Natural killer cell (primary cell): ENCODE measurements around the gene SDCBP2. TPM values are rescaled to one million over a fixed set of nuclear protein-coding genes. Genes with fewer than 3 reads are reported as not detected.

ENCODE experiments used
- ATAC-seq, 3 donors: fragments of 150-1000 bp in 2 of 3; fragments of 200-7000 bp in 1 of 3; cut with Tn5 transposase; 1 replicate in 1 of 3; 2 replicates in 2 of 3; pipeline ENCODE4 v1.10.0; 2021; ENCODE audit warnings: mild to moderate bottlenecking in 2 of 3, moderate library complexity in 2 of 3
- DNase-seq, 2 donors: peaks; one replicate each; pipeline versions ENCODE4 v3.0.0 to v3.0.0-alpha.2; 2013 to 2021; ENCODE audit warnings: mixed read lengths in 1 of 2
- H3K27ac ChIP-seq: one replicate; pipeline ENCODE4 v1.5.1; 2013; ENCODE audit warnings: mild to moderate bottlenecking, low read length
- H3K27me3 ChIP-seq: one replicate; pipeline ENCODE4 v1.6.1; 2013; ENCODE audit warnings: low read length; ENCODE audit not compliant: control insufficient read depth, insufficient read depth
- H3K36me3 ChIP-seq: one replicate; pipeline ENCODE4 v1.6.1; 2013; ENCODE audit warnings: low read length; ENCODE audit not compliant: control insufficient read depth, insufficient read depth
- H3K4me1 ChIP-seq: one replicate; pipeline ENCODE4 v1.6.1; 2013; ENCODE audit warnings: low read length; ENCODE audit not compliant: control insufficient read depth, insufficient read depth
- H3K4me3 ChIP-seq: one replicate; pipeline ENCODE4 v1.5.1; 2013; ENCODE audit warnings: low read length
- H3K9me3 ChIP-seq: one replicate; pipeline ENCODE4 v1.6.1; 2013; ENCODE audit warnings: low read length; ENCODE audit not compliant: control insufficient read depth, insufficient read depth
- H3K27ac Mint-ChIP-seq, 2 donors: one replicate each; pipeline ENCODE4 v1.8.0; 2022; ENCODE audit warnings: mild to moderate bottlenecking in 2 of 2, mixed read lengths in 2 of 2, moderate library complexity in 1 of 2
- H3K27me3 Mint-ChIP-seq, 2 donors: one replicate each; pipeline ENCODE4 v1.8.0; 2022; ENCODE audit warnings: low read depth in 2 of 2, mixed read lengths in 2 of 2
- H3K36me3 Mint-ChIP-seq: one replicate; pipeline ENCODE4 v1.8.0; 2022; ENCODE audit warnings: mixed read lengths
- H3K4me1 Mint-ChIP-seq, 2 donors: one replicate each; pipeline ENCODE4 v1.8.0; 2022; ENCODE audit warnings: mixed read lengths in 2 of 2
- H3K4me3 Mint-ChIP-seq: one replicate; pipeline ENCODE4 v1.8.0; 2022; ENCODE audit warnings: mild to moderate bottlenecking, moderate library complexity, mixed read lengths
- H3K9me3 Mint-ChIP-seq, 2 donors: one replicate each; pipeline ENCODE4 v1.8.0; 2022; ENCODE audit warnings: mixed read lengths in 2 of 2
- CTCF ChIP-seq: fragments of 200-600 bp; IDR thresholded peaks from one replicate; pipeline ENCODE4 v1.8.0; 2022; ENCODE audit warnings: antibody characterized with exemption
- WGBS: methylation state at CpG from one replicate; pipeline ENCODE4 v1.1.7; 2013; ENCODE audit warnings: missing lambda C conversion rate; ENCODE audit not compliant: insufficient coverage; 5-methylcytosine and 5-hydroxymethylcytosine counted together
- intact Hi-C: fragments of 100-400 bp; cut with micrococcal nuclease; formaldehyde crosslinking; loops from one replicate; pipeline ENCODE4 v1.14.2; 2022
- total RNA-seq, 4 donors: library from RNA; stranded (reverse); fragments of 120-200 nt in 1 of 4; gene quantifications; one replicate each; pipeline versions ENCODE4 v1.2.3 to v1.2.4, GENCODE V29; 2013 to 2022

Gene SDCBP2
- total RNA-seq, 3 donors from 2014 or later (not counting 1 experiment from before 2014, with no cell fraction given): 2.0 to 2.7 (median 2.6) TPM

- Histone ChIP-seq H3K36me3 (no peaks in the 10 kb centered on the region), H3K9me3 (no peaks in the 10 kb centered on the region), H3K4me1 (no peaks in the 10 kb centered on the region), H3K27ac (no peak overlapping the region), H3K4me3 (no peak overlapping the region), H3K27me3 (no peaks in the 10 kb centered on the region)
- no peak overlapping the region for H3K4me3 Mint-ChIP-seq
- peak in 1 of 2 donors; percentile 28 for DNase-seq
- no peaks in the 10 kb centered on the region for H3K36me3 Mint-ChIP-seq
- H3K9me3 Mint-ChIP-seq: no peaks in the 10 kb centered on the region
- peaks cover 0 to 5% of the 10 kb centered on the region in 2 donors for H3K4me1 Mint-ChIP-seq
- no peak overlapping the region for H3K27ac Mint-ChIP-seq
- no peak for TF ChIP-seq CTCF
- H3K27me3 Mint-ChIP-seq: peaks cover 0 to 3% of the 10 kb centered on the region in 2 donors
- WGBS: 100% methylated on average over 1 of the region's 1 CpG
- intact Hi-C loops: no loop called here
- no peak for ATAC-seq
Measured at GRCh38 chr20:1287306-1287705, 41.6 kb downstream of the SDCBP2 start.

GRCh38 chr20:1286267-1287024, 42.5 kb downstream of the SDCBP2 start:
- no peak overlapping the region for H3K27ac Mint-ChIP-seq
- H3K27me3 Mint-ChIP-seq: peaks cover 0 to 3% of the 10 kb centered on the region in 2 donors
- TF ChIP-seq CTCF: no peak
- no peaks in the 10 kb centered on the region for H3K27me3 ChIP-seq
- intact Hi-C loops: no loop called here
- ATAC-seq: no peak
- WGBS: 49% methylated on average over 9 of the region's 9 CpGs
- H3K4me3 ChIP-seq: no peak overlapping the region
- no peaks in the 10 kb centered on the region for H3K9me3 ChIP-seq
- DNase-seq: peak in 1 of 2 donors; percentile 62
- H3K4me1 ChIP-seq: no peaks in the 10 kb centered on the region
- H3K36me3 ChIP-seq: no peaks in the 10 kb centered on the region
- no peaks in the 10 kb centered on the region for H3K36me3 Mint-ChIP-seq
- H3K4me3 Mint-ChIP-seq: no peak overlapping the region
- no peak overlapping the region for H3K27ac ChIP-seq
- no peaks in the 10 kb centered on the region for H3K9me3 Mint-ChIP-seq
- peaks cover 0 to 5% of the 10 kb centered on the region in 2 donors for H3K4me1 Mint-ChIP-seq

- no peak overlapping the region for H3K4me3 ChIP-seq
- WGBS: 89% methylated on average over 9 of the region's 9 CpGs
- peaks cover 0 to 5% of the 10 kb centered on the region in 2 donors for H3K27me3 Mint-ChIP-seq
- no peaks in the 10 kb centered on the region for H3K36me3 Mint-ChIP-seq
- H3K9me3 ChIP-seq: no peaks in the 10 kb centered on the region
- intact Hi-C loops: no loop called here
- no peaks in the 10 kb centered on the region for H3K4me1 ChIP-seq
- H3K4me1 Mint-ChIP-seq: peaks cover 0 to 5% of the 10 kb centered on the region in 2 donors
- H3K27me3 ChIP-seq: no peaks in the 10 kb centered on the region
- TF ChIP-seq CTCF: no peak
- no peak for ATAC-seq
- H3K27ac ChIP-seq: no peak overlapping the region
- DNase-seq: no peak
- H3K36me3 ChIP-seq: no peaks in the 10 kb centered on the region
- H3K9me3 Mint-ChIP-seq: no peaks in the 10 kb centered on the region
- no peak overlapping the region for H3K4me3 Mint-ChIP-seq
- H3K27ac Mint-ChIP-seq: no peak overlapping the region
Measured at GRCh38 chr20:1283522-1284510, 45.1 kb downstream of the SDCBP2 start.
